ENCODE measurements around the gene CRTC1. TPM values are rescaled to one million over a fixed set of nuclear protein-coding genes. Genes with fewer than 3 reads are reported as not detected.

The CRTC1 gene
- total RNA-seq = 1 to 10 TPM; 7.1 to 7.3 TPM

GRCh38 chr19:18683109-18683957 is at the start of gene CRTC1:
Gene CRTC1 (plus strand): TSS chr19:18683680. CDS start chr19:18683703, 23 bp downstream.
- peaks cover 26% of the 10 kb centered on the region for H3K4me1 Mint-ChIP-seq (ENCODE audit: low read depth)
- peak; percentile 86 to 87 for ATAC-seq (replicated peaks in 1 of 2)
- no peaks in the 10 kb centered on the region for H3K27me3 Mint-ChIP-seq (ENCODE audit: low read depth)
- peak within 1 kb of the TSS; percentile 88 to 92 for H3K4me3 Mint-ChIP-seq
- peak; percentile 94 to 96 for DNase-seq
- no peaks in the 10 kb centered on the region for H3K36me3 Mint-ChIP-seq (ENCODE audit: insufficient read depth in 2 of 2)
- no peaks in the 10 kb centered on the region for H3K9me3 Mint-ChIP-seq
- peak within 1 kb of the TSS; percentile 81 for H3K27ac Mint-ChIP-seq

GRCh38 chr19:18634612-18635297 is 48.7 kb upstream of the CRTC1 start:
- no peaks in the 10 kb centered on the region for H3K36me3 Mint-ChIP-seq (ENCODE audit: insufficient read depth in 2 of 2)
- peaks cover 35% of the 10 kb centered on the region for H3K4me1 Mint-ChIP-seq (ENCODE audit: low read depth)
- H3K27ac Mint-ChIP-seq = no peak overlapping the region
- H3K4me3 Mint-ChIP-seq = no peak overlapping the region
- no peak for ATAC-seq (replicated peaks in 1 of 2)
- peaks cover 18% of the 10 kb centered on the region for H3K27me3 Mint-ChIP-seq (ENCODE audit: low read depth)
- H3K9me3 Mint-ChIP-seq = no peaks in the 10 kb centered on the region
- no peak for DNase-seq

- Mint-ChIP-seq H3K36me3 (ENCODE audit: insufficient read depth in 2 of 2) (no peaks in the 10 kb centered on the region), H3K4me3 (peak overlapping the region; percentile 89 to 94), H3K27me3 (ENCODE audit: low read depth) (peaks cover 14% of the 10 kb centered on the region), H3K4me1 (ENCODE audit: low read depth) (peaks cover 35% of the 10 kb centered on the region), H3K27ac (peak overlapping the region; percentile 94), H3K9me3 (no peaks in the 10 kb centered on the region)
- DNase-seq (no peak), ATAC-seq (replicated peaks in 1 of 2) (no peak)
Observed at GRCh38 chr19:18635831-18636182, 47.7 kb upstream of the CRTC1 start.

- no peaks in the 10 kb centered on the region for H3K36me3 Mint-ChIP-seq (ENCODE audit: insufficient read depth in 2 of 2)
- H3K27me3 Mint-ChIP-seq (ENCODE audit: low read depth) = peaks cover 14% of the 10 kb centered on the region
- H3K4me3 Mint-ChIP-seq = peak overlapping the region; percentile 89 to 94
- DNase-seq (peak; percentile 99 to 100), ATAC-seq (replicated peaks in 1 of 2) (peak; percentile 92)
- peaks cover 35% of the 10 kb centered on the region for H3K4me1 Mint-ChIP-seq (ENCODE audit: low read depth)
- peak overlapping the region; percentile 94 for H3K27ac Mint-ChIP-seq
- H3K9me3 Mint-ChIP-seq = no peaks in the 10 kb centered on the region
Observed at GRCh38 chr19:18636183-18636968, 47.1 kb upstream of the CRTC1 start.

GRCh38 chr19:18636969-18637629 is 46.4 kb upstream of the CRTC1 start, which contains the start of gene KLHL26:
Gene KLHL26 (plus strand): TSS chr19:18637028. CDS start chr19:18637055, 27 bp downstream.
- H3K27ac Mint-ChIP-seq = peak within 1 kb of the TSS; percentile 94
- H3K4me3 Mint-ChIP-seq = peak within 1 kb of the TSS; percentile 89 to 94
- peaks cover 14% of the 10 kb centered on the region for H3K27me3 Mint-ChIP-seq (ENCODE audit: low read depth)
- no peaks in the 10 kb centered on the region for H3K9me3 Mint-ChIP-seq
- peaks cover 35% of the 10 kb centered on the region for H3K4me1 Mint-ChIP-seq (ENCODE audit: low read depth)
- ATAC-seq (replicated peaks in 1 of 2) = no peak
- H3K36me3 Mint-ChIP-seq (ENCODE audit: insufficient read depth in 2 of 2) = no peaks in the 10 kb centered on the region
- no peak for DNase-seq

GRCh38 chr19:18637673-18638630 is 45.5 kb upstream of the CRTC1 start:
- Mint-ChIP-seq H3K4me3 (peak overlapping the region; percentile 89 to 94), H3K4me1 (ENCODE audit: low read depth) (peaks cover 35% of the 10 kb centered on the region), H3K9me3 (no peaks in the 10 kb centered on the region), H3K27me3 (ENCODE audit: low read depth) (peaks cover 14% of the 10 kb centered on the region), H3K36me3 (ENCODE audit: insufficient read depth in 2 of 2) (no peaks in the 10 kb centered on the region), H3K27ac (no peak overlapping the region)
- ATAC-seq (replicated peaks in 1 of 2) (no peak), DNase-seq (no peak)

GRCh38 chr19:18639706-18640243 is 43.7 kb upstream of the CRTC1 start:
- no peaks in the 10 kb centered on the region for H3K9me3 Mint-ChIP-seq
- ATAC-seq (replicated peaks in 1 of 2) (no peak), DNase-seq (no peak)
- peaks cover 10% of the 10 kb centered on the region for H3K27me3 Mint-ChIP-seq (ENCODE audit: low read depth)
- peak overlapping the region; percentile 8 for H3K27ac Mint-ChIP-seq
- no peaks in the 10 kb centered on the region for H3K36me3 Mint-ChIP-seq (ENCODE audit: insufficient read depth in 2 of 2)
- H3K4me1 Mint-ChIP-seq (ENCODE audit: low read depth) = peaks cover 33% of the 10 kb centered on the region
- no peak overlapping the region for H3K4me3 Mint-ChIP-seq

GRCh38 chr19:18644196-18645034 is 39.1 kb upstream of the CRTC1 start:
- Mint-ChIP-seq H3K4me1 (ENCODE audit: low read depth) (peaks cover 19% of the 10 kb centered on the region), H3K9me3 (no peaks in the 10 kb centered on the region), H3K36me3 (ENCODE audit: insufficient read depth in 2 of 2) (no peaks in the 10 kb centered on the region), H3K27ac (no peak overlapping the region), H3K4me3 (no peak overlapping the region), H3K27me3 (ENCODE audit: low read depth) (no peaks in the 10 kb centered on the region)
- ATAC-seq (replicated peaks in 1 of 2) (peak in 1 of 2 donors; percentile 25), DNase-seq (no peak)

GRCh38 chr19:18645035-18645511 is 38.4 kb upstream of the CRTC1 start:
- Mint-ChIP-seq H3K36me3 (ENCODE audit: insufficient read depth in 2 of 2) (no peaks in the 10 kb centered on the region), H3K4me1 (ENCODE audit: low read depth) (peaks cover 24% of the 10 kb centered on the region), H3K27ac (no peak overlapping the region), H3K4me3 (no peak overlapping the region), H3K9me3 (no peaks in the 10 kb centered on the region), H3K27me3 (ENCODE audit: low read depth) (no peaks in the 10 kb centered on the region)
- ATAC-seq (replicated peaks in 1 of 2) = no peak
- DNase-seq = no peak

- H3K4me1 Mint-ChIP-seq (ENCODE audit: low read depth) = peaks cover 24% of the 10 kb centered on the region
- no peak for ATAC-seq (replicated peaks in 1 of 2)
- no peaks in the 10 kb centered on the region for H3K27me3 Mint-ChIP-seq (ENCODE audit: low read depth)
- no peak for DNase-seq
- no peak overlapping the region for H3K27ac Mint-ChIP-seq
- no peaks in the 10 kb centered on the region for H3K36me3 Mint-ChIP-seq (ENCODE audit: insufficient read depth in 2 of 2)
- H3K4me3 Mint-ChIP-seq = no peak overlapping the region
- no peaks in the 10 kb centered on the region for H3K9me3 Mint-ChIP-seq
Observed at GRCh38 chr19:18646535-18647370, 36.7 kb upstream of the CRTC1 start.
